A673 (cell line): ENCODE measurements around the gene AMMECR1. TPM values are rescaled to one million over a fixed set of nuclear protein-coding genes. Genes with fewer than 3 reads are reported as not detected.

Source experiments
- BruUV-seq: library from RNA; stranded (reverse); fragments of 400-500 nt; replicated peaks from 2 replicates; lab custom pipeline; 2021; lab: Mats Ljungman, UMichigan
- CTCF ChIA-PET: fragments of 300-600 bp; sonication (Branson Sonifier 250); formaldehyde crosslinking; loops from one replicate; lab custom pipeline; 2022; ENCODE audit warnings: antibody characterized with exemption; lab: Charles Lee
- POLR2A ChIA-PET: fragments of 300-600 bp; sonication (Branson Sonifier 250); formaldehyde crosslinking; loops from one replicate; lab custom pipeline; 2022; ENCODE audit warnings: antibody characterized with exemption; ENCODE audit not compliant: low non-redundant PET; lab: Charles Lee
- DNase-seq: peaks from one replicate; pipeline ENCODE4 v3.0.0-alpha.2; 2015; ENCODE audit warnings: low spot score
- H3K27ac ChIP-seq: fragments of 200-600 bp; sonication (generic); 2 replicates; pipeline ENCODE4 v1.5.1; 2016; ENCODE audit warnings: mixed run types, low read depth, mild to moderate bottlenecking, mixed read lengths, antibody characterized with exemption, low read length; ENCODE audit not compliant: poor library complexity, severe bottlenecking
- H3K27me3 ChIP-seq: fragments of 200-600 bp; sonication (generic); replicated peaks from 2 replicates; pipeline ENCODE4 v1.6.1; 2017; ENCODE audit warnings: mixed run types, low read depth, mild to moderate bottlenecking, mixed read lengths, antibody characterized with exemption, low read length; ENCODE audit not compliant: insufficient read depth, poor library complexity
- H3K36me3 ChIP-seq: fragments of 200-600 bp; sonication (generic); 2 replicates; pipeline ENCODE4 v1.6.1; 2016; ENCODE audit warnings: mixed run types, mild to moderate bottlenecking, mixed read lengths, antibody characterized with exemption, low read length; ENCODE audit not compliant: insufficient read depth, poor library complexity, severe bottlenecking
- H3K4me1 ChIP-seq: fragments of 200-600 bp; sonication (generic); 2 replicates; pipeline ENCODE4 v1.6.1; 2017; ENCODE audit warnings: mixed run types, mild to moderate bottlenecking, mixed read lengths, antibody characterized with exemption, low read length; ENCODE audit not compliant: insufficient read depth, poor library complexity, severe bottlenecking
- H3K4me3 ChIP-seq: fragments of 200-600 bp; sonication (generic); 2 replicates; pipeline ENCODE4 v1.5.1; 2016; ENCODE audit warnings: low read depth, mixed run types, mild to moderate bottlenecking, mixed read lengths, low read length; ENCODE audit not compliant: poor library complexity, severe bottlenecking
- H3K9me3 ChIP-seq: fragments of 200-600 bp; sonication (generic); 2 replicates; pipeline ENCODE4 v1.6.1; 2016; ENCODE audit warnings: mixed run types, low read depth, mild to moderate bottlenecking, mixed read lengths, antibody characterized with exemption, low read length; ENCODE audit not compliant: poor library complexity, severe bottlenecking
- EZH2 ChIP-seq: fragments of 200-600 bp; sonication (generic); IDR thresholded peaks from 2 replicates; pipeline ENCODE4 v1.6.1; 2017; ENCODE audit warnings: borderline replicate concordance, low read depth, mild to moderate bottlenecking, mixed read lengths, antibody characterized with exemption, low read length; ENCODE audit not compliant: poor library complexity, severe bottlenecking
- intact Hi-C: fragments of 100-400 bp; cut with micrococcal nuclease; formaldehyde crosslinking; loops from one replicate; pipeline ENCODE4 v1.10.0; 2022; ENCODE audit not compliant: unreplicated experiment
- total RNA-seq: library from RNA; stranded (reverse); gene quantifications from 2 replicates; pipeline ENCODE4 v1.2.3, GENCODE V29; 2021
- TF ChIP-seq, protein P1 (sequence below): fragments of 300-800, 200-600 bp; sonication (generic); conservative IDR thresholded peaks from 2 replicates; pipeline ENCODE4 v1.5.1; 2017; ENCODE audit warnings: low read depth, mild to moderate bottlenecking, antibody characterized with exemption, low read length, moderate library complexity, mixed read lengths

AMMECR1 gene
- total RNA-seq, 1 experiment from 2014 or later: 13.0 TPM

DNA sequence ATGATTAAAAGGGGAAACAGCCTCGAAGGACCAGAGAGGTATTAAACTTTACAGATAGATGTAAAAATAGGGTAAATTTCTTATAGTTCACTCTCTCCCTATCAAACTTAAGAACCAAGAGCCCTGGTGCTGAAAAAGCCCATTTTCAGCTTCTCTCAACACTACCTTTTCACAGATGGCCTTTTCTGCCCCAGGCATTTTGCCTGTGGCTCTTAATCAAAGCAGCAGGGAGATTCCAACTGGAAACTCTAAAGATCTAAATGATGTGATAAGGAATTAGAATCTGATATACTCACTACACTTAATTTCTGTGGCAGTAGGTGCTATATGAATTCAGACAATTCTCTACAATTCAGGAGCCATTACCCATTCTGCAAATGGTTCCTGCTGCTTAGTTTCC lies 60.0 kb downstream of the AMMECR1 start:
- no TSS peak for BruUV-seq

DNA sequence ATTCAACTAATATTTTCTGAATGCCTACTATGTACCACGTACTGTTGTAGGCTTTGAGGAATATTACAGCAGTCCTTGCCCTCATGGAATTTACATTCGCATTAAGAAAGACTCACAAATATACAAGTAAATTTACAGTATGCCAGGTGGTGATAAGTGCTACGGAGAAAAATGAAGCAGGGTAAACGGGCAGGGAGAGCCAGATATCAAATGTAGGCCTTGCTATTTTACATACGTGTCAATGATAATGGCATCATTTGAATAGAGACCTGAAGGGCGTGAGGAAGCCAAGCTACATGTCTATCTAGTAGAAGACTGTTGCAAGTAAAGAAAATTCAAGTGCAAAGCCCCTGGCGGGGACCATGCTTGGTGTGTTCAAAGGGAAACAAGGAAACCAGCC lies 65.2 kb downstream of the AMMECR1 start:
- Histone ChIP-seq H3K36me3 (no peaks in the 10 kb centered on the region), H3K27ac (no peak overlapping the region), H3K4me1 (no peaks in the 10 kb centered on the region), H3K27me3 (no peaks in the 10 kb centered on the region), H3K9me3 (no peaks in the 10 kb centered on the region), H3K4me3 (no peak overlapping the region)
- no TSS peak for BruUV-seq
- DNase-seq: no peak
- CTCF ChIA-PET: no interaction called here
- intact Hi-C loops: no loop called here
- no peak for TF ChIP-seq EZH2
- TF ChIP-seq, protein P1, sequence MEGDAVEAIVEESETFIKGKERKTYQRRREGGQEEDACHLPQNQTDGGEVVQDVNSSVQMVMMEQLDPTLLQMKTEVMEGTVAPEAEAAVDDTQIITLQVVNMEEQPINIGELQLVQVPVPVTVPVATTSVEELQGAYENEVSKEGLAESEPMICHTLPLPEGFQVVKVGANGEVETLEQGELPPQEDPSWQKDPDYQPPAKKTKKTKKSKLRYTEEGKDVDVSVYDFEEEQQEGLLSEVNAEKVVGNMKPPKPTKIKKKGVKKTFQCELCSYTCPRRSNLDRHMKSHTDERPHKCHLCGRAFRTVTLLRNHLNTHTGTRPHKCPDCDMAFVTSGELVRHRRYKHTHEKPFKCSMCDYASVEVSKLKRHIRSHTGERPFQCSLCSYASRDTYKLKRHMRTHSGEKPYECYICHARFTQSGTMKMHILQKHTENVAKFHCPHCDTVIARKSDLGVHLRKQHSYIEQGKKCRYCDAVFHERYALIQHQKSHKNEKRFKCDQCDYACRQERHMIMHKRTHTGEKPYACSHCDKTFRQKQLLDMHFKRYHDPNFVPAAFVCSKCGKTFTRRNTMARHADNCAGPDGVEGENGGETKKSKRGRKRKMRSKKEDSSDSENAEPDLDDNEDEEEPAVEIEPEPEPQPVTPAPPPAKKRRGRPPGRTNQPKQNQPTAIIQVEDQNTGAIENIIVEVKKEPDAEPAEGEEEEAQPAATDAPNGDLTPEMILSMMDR: no peak
- POLR2A ChIA-PET: no interaction called here

More for the DNA sequence above, 60.0 kb downstream of the AMMECR1 start:
- ChIA-PET CTCF (no interaction called here), POLR2A (no interaction called here)
- Histone ChIP-seq H3K36me3 (no peaks in the 10 kb centered on the region), H3K4me1 (no peaks in the 10 kb centered on the region), H3K4me3 (no peak overlapping the region), H3K27ac (no peak overlapping the region), H3K27me3 (no peaks in the 10 kb centered on the region), H3K9me3 (no peaks in the 10 kb centered on the region)
- DNase-seq: no peak
- intact Hi-C loops: no loop called here
- TF ChIP-seq, protein P1: no peak
- TF ChIP-seq EZH2: no peak

DNA sequence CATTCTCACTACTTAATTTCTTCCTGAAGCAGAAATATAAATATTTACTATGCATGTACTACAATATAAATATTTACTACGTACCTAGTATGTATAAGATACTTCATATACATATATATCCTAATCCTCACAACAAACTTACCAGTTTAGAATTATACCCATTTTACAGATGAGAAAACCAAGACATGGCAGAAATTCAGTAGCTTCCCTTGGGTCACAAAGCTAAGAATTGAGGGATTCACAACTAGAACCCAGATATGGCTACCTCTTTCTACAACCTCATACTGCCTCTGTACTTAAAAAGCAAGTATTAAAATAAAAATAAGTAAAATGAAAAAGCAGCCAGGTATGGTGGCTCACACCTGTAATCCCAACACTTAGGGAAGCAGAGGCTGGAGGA lies 65.9 kb downstream of the AMMECR1 start:
- BruUV-seq: no TSS peak
- no peaks in the 10 kb centered on the region for H3K9me3 ChIP-seq
- POLR2A ChIA-PET: no interaction called here
- TF ChIP-seq EZH2: no peak
- TF ChIP-seq, protein P1: no peak
- H3K4me1 ChIP-seq: no peaks in the 10 kb centered on the region
- CTCF ChIA-PET: no interaction called here
- no peak overlapping the region for H3K4me3 ChIP-seq
- no peak overlapping the region for H3K27ac ChIP-seq
- no peaks in the 10 kb centered on the region for H3K36me3 ChIP-seq
- intact Hi-C loops: no loop called here
- H3K27me3 ChIP-seq: no peaks in the 10 kb centered on the region
- no peak for DNase-seq
